CD14-positive monocyte (primary cell): Measurements from ENCODE around the gene CDC37. TPM values are rescaled to one million over a fixed set of nuclear protein-coding genes. Genes with fewer than 3 reads are reported as not detected.

ENCODE experiments used
- DNase-seq, 3 donors: peaks; one replicate each; pipeline ENCODE4 v3.0.0-alpha.2; 2011 to 2022
- H2AFZ ChIP-seq: 2 replicates; pipeline ENCODE4 v1.6.0; 2012; ENCODE audit warnings: mild to moderate bottlenecking, low read depth, low read length, inconsistent platforms; ENCODE audit not compliant: insufficient read depth, poor library complexity, severe bottlenecking
- H3K27ac ChIP-seq, 2 donors: 1 replicate in 1 of 2; 2 replicates in 1 of 2; pipeline ENCODE4 v1.5.1; 2012 to 2013; ENCODE audit warnings: low read length in 2 of 2, control low read depth in 1 of 2, inconsistent platforms in 1 of 2, low read depth in 1 of 2, mild to moderate bottlenecking in 1 of 2
- H3K27me3 ChIP-seq, 2 donors: one replicate each; pipeline versions ENCODE4 v1.6.0 to v1.6.1; 2011 to 2013; ENCODE audit warnings: low read length in 2 of 2; ENCODE audit not compliant: control insufficient read depth in 2 of 2, insufficient read depth in 2 of 2
- H3K36me3 ChIP-seq, 2 donors: replicated peaks in 1 of 2; 1 replicate in 1 of 2; 2 replicates in 1 of 2; pipeline versions ENCODE4 v1.5.1 to v1.6.1; 2012 to 2013; ENCODE audit warnings: low read length in 2 of 2, control low read depth in 1 of 2, inconsistent platforms in 1 of 2, mild to moderate bottlenecking in 1 of 2; ENCODE audit not compliant: insufficient read depth in 2 of 2, control insufficient read depth in 1 of 2
- H3K4me1 ChIP-seq, 2 donors: 1 replicate in 1 of 2; 2 replicates in 1 of 2; pipeline versions ENCODE4 v1.5.1 to v1.6.1; 2012 to 2013; ENCODE audit warnings: low read length in 2 of 2, control low read depth in 1 of 2, inconsistent platforms in 1 of 2, mild to moderate bottlenecking in 1 of 2, moderate library complexity in 1 of 2; ENCODE audit not compliant: insufficient read depth in 2 of 2, control insufficient read depth in 1 of 2
- H3K4me2 ChIP-seq: replicated peaks from 2 replicates; pipeline ENCODE3; 2012; ENCODE audit warnings: low read length, moderate library complexity, mild to moderate bottlenecking; ENCODE audit not compliant: poor library complexity, severe bottlenecking; ENCODE audit errors: extremely low read depth
- H3K4me3 ChIP-seq, 3 experiments: fragments of 200-600 bp in 1 of 3; sonication (generic) in 1 of 3; replicated peaks in 1 of 3; 1 replicate in 2 of 3; 2 replicates in 1 of 3; pipeline ENCODE4 v1.5.1; 2011 to 2013; ENCODE audit warnings: low read length in 3 of 3, mild to moderate bottlenecking in 3 of 3, control low read depth in 2 of 3, low read depth in 2 of 3, inconsistent platforms in 1 of 3, moderate library complexity in 1 of 3
- H3K79me2 ChIP-seq: 2 replicates; pipeline ENCODE4 v1.6.0; 2012; ENCODE audit warnings: mild to moderate bottlenecking, control low read depth, inconsistent platforms, low read length, moderate library complexity; ENCODE audit not compliant: insufficient read depth
- H3K9ac ChIP-seq: 2 replicates; pipeline ENCODE4 v1.6.0; 2017; ENCODE audit warnings: low read length, mild to moderate bottlenecking; ENCODE audit not compliant: insufficient read depth, poor library complexity, severe bottlenecking
- H3K9me3 ChIP-seq, 2 donors: replicated peaks in 1 of 2; 1 replicate in 1 of 2; 2 replicates in 1 of 2; pipeline versions ENCODE4 v1.5.1 to v1.6.1; 2012 to 2013; ENCODE audit warnings: low read length in 2 of 2, control low read depth in 1 of 2; ENCODE audit not compliant: control insufficient read depth in 1 of 2, insufficient read depth in 1 of 2
- H4K20me1 ChIP-seq: 2 replicates; pipeline ENCODE4 v1.6.0; 2012; ENCODE audit warnings: mild to moderate bottlenecking, low read length, control low read depth, moderate library complexity; ENCODE audit not compliant: insufficient read depth
- H3K27ac Mint-ChIP-seq, 7 donors: one replicate each; pipeline ENCODE4 v1.8.0; 2020; ENCODE audit warnings: mild to moderate bottlenecking in 7 of 7, mixed read lengths in 7 of 7, moderate library complexity in 6 of 7, inconsistent platforms in 2 of 7
- H3K27me3 Mint-ChIP-seq, 3 donors: one replicate each; pipeline ENCODE4 v1.8.0; 2021 to 2022; ENCODE audit warnings: low read depth in 3 of 3, mild to moderate bottlenecking in 3 of 3, mixed read lengths in 3 of 3, moderate library complexity in 3 of 3, inconsistent platforms in 1 of 3
- H3K36me3 Mint-ChIP-seq, 2 donors: one replicate each; pipeline ENCODE4 v1.8.0; 2020; ENCODE audit warnings: mixed read lengths in 2 of 2, inconsistent platforms in 1 of 2, mild to moderate bottlenecking in 1 of 2
- H3K4me1 Mint-ChIP-seq: one replicate; pipeline ENCODE4 v1.8.0; 2020; ENCODE audit warnings: mild to moderate bottlenecking, mixed read lengths
- H3K4me3 Mint-ChIP-seq, 2 donors: one replicate each; pipeline ENCODE4 v1.8.0; 2020; ENCODE audit warnings: mild to moderate bottlenecking in 2 of 2, mixed read lengths in 2 of 2, moderate library complexity in 1 of 2
- H3K9me3 Mint-ChIP-seq, 7 donors: one replicate each; pipeline ENCODE4 v1.8.0; 2020 to 2022; ENCODE audit warnings: mixed read lengths in 7 of 7, mild to moderate bottlenecking in 6 of 7, moderate library complexity in 6 of 7, inconsistent platforms in 2 of 7
- CTCF ChIP-seq: fragments of 200-600 bp; IDR thresholded peaks from one replicate; pipeline ENCODE4 v1.8.0; 2022; ENCODE audit warnings: antibody characterized with exemption, mild to moderate bottlenecking
- WGBS: methylation state at CpG from one replicate; pipeline ENCODE4 v1.1.5; 2013; ENCODE audit warnings: missing lambda C conversion rate; ENCODE audit not compliant: insufficient coverage; 5-methylcytosine and 5-hydroxymethylcytosine counted together
- intact Hi-C, 2 donors: fragments of 100-400 bp; cut with micrococcal nuclease; formaldehyde crosslinking; loops; one replicate each; pipeline versions ENCODE4 v1.15.0 to v1.15.1; 2023
- polyA plus RNA-seq, 3 donors: library from polyadenylated mRNA; depleted of rRNA in 1 of 3; unstranded in 2 of 3; stranded (reverse) in 1 of 3; fragments of 300-500 nt in 2 of 3; fragments of >200 nt in 1 of 3; fragmentation: Illumina TruSeq in 2 of 3; gene quantifications; 1 replicate in 2 of 3; 2 replicates in 1 of 3; pipeline ENCODE4 v1.2.3, GENCODE V29; 2012 to 2021

CDC37 gene
- polyA plus RNA-seq, 3 donors: 49.3 to 575 (median 54.9) TPM

GRCh38 chr19:10346509-10346908, 56.8 kb downstream of the CDC37 start:
- Mint-ChIP-seq H3K27me3 (peaks cover 0 to 2% (median 1%) of the 10 kb centered on the region in 3 donors), H3K36me3 (peaks cover 15 to 25% of the 10 kb centered on the region in 2 donors), H3K4me3 (peak overlapping the region; percentile 53 to 67), H3K4me1 (peaks cover 23% of the 10 kb centered on the region), H3K27ac (peak overlapping the region; percentile 97 to 99 (median 99)), H3K9me3 (peaks cover 0 to 2% (median 0%) of the 10 kb centered on the region in 7 donors)
- peak; percentile 87 to 92 (median 91) for DNase-seq
- Histone ChIP-seq H3K36me3 (peaks cover 18 to 20% of the 10 kb centered on the region in 2 donors), H3K27me3 (no peaks in the 10 kb centered on the region), H3K9me3 (no peaks in the 10 kb centered on the region), H3K4me1 (peaks cover 28 to 32% of the 10 kb centered on the region in 2 donors), H3K9ac (peak overlapping the region; percentile 76), H3K4me2 (peak overlapping the region; percentile 49), H3K79me2 (no peaks in the 10 kb centered on the region), H3K27ac (peak overlapping the region; percentile 93 to 96), H4K20me1 (no peaks in the 10 kb centered on the region), H2AFZ (peak overlapping the region; percentile 37), H3K4me3 (peak overlapping the region in 1 of 3 experiments; percentile 48)
- intact Hi-C loops: loop anchor here in 1 of 2 donors (2.0 to 5.0 kb wide), 2 partner anchors 14 to 36 kb away; partner anchors contain the start of genes RAVER1 and TYK2
- WGBS: 2% methylated on average over 5 of the region's 10 CpGs
- no peak for TF ChIP-seq CTCF

- peaks cover 2 to 8% of the 10 kb centered on the region in 2 donors for H3K36me3 Mint-ChIP-seq
- H3K27ac Mint-ChIP-seq: peak overlapping the region; percentile 45 to 99 (median 62)
- 94% methylated on average over 4 of the region's 10 CpGs for WGBS
Measured at GRCh38 chr19:10344780-10345179, 58.6 kb downstream of the CDC37 start.

More at GRCh38 chr19:10344780-10345179, 58.6 kb downstream of the CDC37 start:
- peaks cover 31% of the 10 kb centered on the region for H3K4me1 Mint-ChIP-seq
- H3K27ac ChIP-seq: peak overlapping the region in 1 of 2 donors; percentile 96
- H3K4me3 ChIP-seq: no peak overlapping the region
- peaks cover 0 to 5% (median 1%) of the 10 kb centered on the region in 3 donors for H3K27me3 Mint-ChIP-seq
- no peaks in the 10 kb centered on the region for H3K79me2 ChIP-seq
- no peak for TF ChIP-seq CTCF
- peaks cover 38 to 40% of the 10 kb centered on the region in 2 donors for H3K4me1 ChIP-seq
- H2AFZ ChIP-seq: no peak overlapping the region
- H3K36me3 ChIP-seq: peaks cover 2 to 3% of the 10 kb centered on the region in 2 donors
- no peak overlapping the region for H3K4me3 Mint-ChIP-seq
- no peak for DNase-seq
- intact Hi-C loops: loop anchor here in 1 of 2 donors (2.0 to 5.0 kb wide), 2 partner anchors 38 to 74 kb away; partner anchors contain the start of genes ICAM1 and TYK2
- no peak overlapping the region for H3K9ac ChIP-seq
- no peaks in the 10 kb centered on the region for H3K9me3 ChIP-seq
- H3K4me2 ChIP-seq: no peak overlapping the region
- H3K27me3 ChIP-seq: no peaks in the 10 kb centered on the region
- no peaks in the 10 kb centered on the region for H4K20me1 ChIP-seq
- peaks cover 0 to 2% (median 0%) of the 10 kb centered on the region in 7 donors for H3K9me3 Mint-ChIP-seq
